ENCODE measurements around the gene FGG. TPM values are rescaled to one million over a fixed set of nuclear protein-coding genes. Genes with fewer than 3 reads are reported as not detected.

FGG gene
- total and polyA plus RNA-seq, 2 of the 8 experiments (the other 6 are each of a cell fraction or from before 2014, with no cell fraction given), result not detected

DNA sequence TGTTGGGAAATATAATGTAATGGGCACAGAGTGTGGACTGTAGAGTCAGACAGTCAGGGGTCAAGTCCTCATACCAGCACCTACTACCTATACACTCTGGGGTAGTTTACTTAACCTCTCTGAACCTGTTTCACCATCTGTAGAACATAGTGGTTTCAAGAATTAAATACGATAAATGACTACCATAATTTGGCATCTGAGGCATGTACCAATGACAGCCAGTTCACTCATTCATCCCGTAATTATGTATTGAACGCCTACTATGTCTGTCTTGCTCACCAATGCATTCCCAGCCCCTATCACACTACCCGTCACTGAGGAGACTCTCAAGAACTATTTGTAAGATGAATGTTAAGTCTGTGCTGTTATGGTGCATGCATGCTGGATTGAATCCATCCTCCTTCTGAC lies 51.6 kb downstream of the FGG start:
- no peaks in the 10 kb centered on the region for H4K20me1 ChIP-seq (replicated peaks in 1 of 2; ENCODE audit: control insufficient read depth in 1 of 2, insufficient read depth in 2 of 2, low read length in 2 of 2)
- H2AFZ ChIP-seq (ENCODE audit: low read length), result no peak overlapping the region
- no peak overlapping the region for H2BK120ac ChIP-seq (replicated peaks; ENCODE audit: low read depth, low read length)
- no peak for FAIRE-seq
- DNase-seq (ENCODE audit: low read depth in 1 of 2, low spot score in 2 of 2), result no peak
- H3K27ac ChIP-seq (ENCODE audit: low read depth, low read length), result no peak overlapping the region
- H3K18ac ChIP-seq (ENCODE audit: extremely low read depth, low read length), result no peak overlapping the region
- H3K23ac ChIP-seq (ENCODE audit: insufficient read length), result no peak overlapping the region
- no peak overlapping the region for H2BK5ac ChIP-seq (ENCODE audit: low read depth, low read length)
- H2BK15ac ChIP-seq (ENCODE audit: low read length), result no peak overlapping the region
- H3K79me2 ChIP-seq (ENCODE audit: control insufficient read depth in 1 of 2, insufficient read depth in 2 of 2, low read length in 2 of 2), result no peaks in the 10 kb centered on the region
- 94% methylated on average over 4 of the region's 4 CpGs; no CpG with 5 or more reads in 1 of the 2 experiments for WGBS, 2 experiments (ENCODE audit: extremely low coverage in 1 of 2, insufficient coverage in 1 of 2, insufficient read length in 1 of 2, insufficient replicate concordance in 2 of 2, low coverage in 1 of 2, low lambda C conversion rate in 2 of 2, missing lambda C conversion rate in 1 of 2)
- H4K91ac ChIP-seq (replicated peaks; ENCODE audit: insufficient read length, low read length), result no peak overlapping the region
- H3K9ac ChIP-seq (replicated peaks in 1 of 4; ENCODE audit: extremely low read depth in 1 of 4, low read depth in 3 of 4, low read length in 3 of 4), result no peak overlapping the region
- H3K4ac ChIP-seq (replicated peaks; ENCODE audit: insufficient read length, low read depth, low read length), result no peak overlapping the region
- no peaks in the 10 kb centered on the region for H3K27me3 ChIP-seq (replicated peaks in 1 of 4; ENCODE audit: control insufficient read depth in 3 of 4, extremely low read depth in 1 of 4, insufficient read depth in 3 of 4, low read length in 3 of 4)
- no peaks in the 10 kb centered on the region for H3K36me3 ChIP-seq (ENCODE audit: control insufficient read depth in 2 of 4, insufficient read depth in 4 of 4, low read length in 3 of 4)
- H2AK5ac ChIP-seq (ENCODE audit: low read depth, low read length), result no peak overlapping the region
- H3K9me3 ChIP-seq (ENCODE audit: insufficient read depth in 2 of 2, low read depth in 1 of 2, low read length in 1 of 2), result no peaks in the 10 kb centered on the region
- H3K4me1 ChIP-seq (replicated peaks in 1 of 4; ENCODE audit: control insufficient read depth in 3 of 4, insufficient read depth in 4 of 4, low read length in 3 of 4), result no peaks in the 10 kb centered on the region
- no peak overlapping the region for H3K4me3 ChIP-seq (ENCODE audit: extremely low read depth in 1 of 4, insufficient read depth in 2 of 4, low read depth in 3 of 4, low read length in 4 of 4)
- no peak overlapping the region for H3K4me2 ChIP-seq (ENCODE audit: insufficient read depth in 1 of 2, low read depth in 2 of 2, low read length in 2 of 2)
- no peak overlapping the region for H2BK20ac ChIP-seq (ENCODE audit: low read length)
- CTCF ChIA-PET (ENCODE audit: partially characterized antibody), result interaction anchor here (1.6 to 6.1 kb wide), 6 partner anchors 13 to 77 kb away, joined by 7 to 283 read pairs (median 14); partner anchors contain the start of gene FGG
- no peak overlapping the region for H4K5ac ChIP-seq (ENCODE audit: insufficient read length, low read depth, low read length)
- POLR2A ChIA-PET (ENCODE audit: partially characterized antibody), result no interaction called here
- H2BK12ac ChIP-seq (ENCODE audit: low read depth, low read length), result no peak overlapping the region
- H3K14ac ChIP-seq (ENCODE audit: insufficient read length), result no peak overlapping the region
- no peak overlapping the region for H4K8ac ChIP-seq (ENCODE audit: extremely low read depth, insufficient read depth, low read length)
- H3K23me2 ChIP-seq (ENCODE audit: low read depth, low read length), result no peaks in the 10 kb centered on the region
- no peak overlapping the region for H3K56ac ChIP-seq (replicated peaks; ENCODE audit: insufficient read length, low read depth, low read length)
- no peaks in the 10 kb centered on the region for H3K79me1 ChIP-seq (ENCODE audit: low read depth, low read length)
- no peak for TF ChIP-seq EZH2 (IDR thresholded peaks at IDR 0.05; ENCODE audit: low read depth, low read length, severe bottlenecking)
- no peak for TF ChIP-seq SAP30 (IDR thresholded peaks at IDR 0.05; ENCODE audit: insufficient read depth, insufficient replicate concordance, low read length)
- no peak for TF ChIP-seq ZNF274 (IDR thresholded peaks at IDR 0.05; ENCODE audit: borderline replicate concordance, extremely low read depth, low read length)
- TF ChIP-seq SUZ12 (IDR thresholded peaks at IDR 0.05; ENCODE audit: low read length), result no peak
- no peak for TF ChIP-seq TAF7 (optimal IDR thresholded peaks at IDR 0.05; ENCODE audit: borderline replicate concordance, low read depth, low read length)
- no peak for TF ChIP-seq KDM4A (IDR thresholded peaks at IDR 0.05; ENCODE audit: low read depth, low read length, severe bottlenecking)
- TF ChIP-seq RNF2 (IDR thresholded peaks at IDR 0.05; ENCODE audit: borderline replicate concordance, low read depth, low read length, missing control alignments, poor library complexity, severe bottlenecking), result no peak
- no peak for TF ChIP-seq TEAD4 (IDR thresholded peaks at IDR 0.05; ENCODE audit: low read depth, low read length)
- TF ChIP-seq CBX5 (IDR thresholded peaks at IDR 0.05; ENCODE audit: low read depth, low read length), result no peak
- TF ChIP-seq YY1 (IDR thresholded peaks at IDR 0.05; ENCODE audit: low read depth, low read length), result no peak
- TF ChIP-seq SIX5 (IDR thresholded peaks at IDR 0.05; ENCODE audit: low read depth, low read length), result no peak
- no peak for TF ChIP-seq SIN3A (conservative IDR thresholded peaks at IDR 0.05 in 1 of 2, IDR thresholded peaks at IDR 0.05 in 1 of 2; ENCODE audit: low read depth in 1 of 2, low read length in 2 of 2)
- TF ChIP-seq TCF12 (IDR thresholded peaks at IDR 0.05; ENCODE audit: low read depth, low read length), result no peak
- TF ChIP-seq SP1 (IDR thresholded peaks at IDR 0.05; ENCODE audit: low read depth, low read length), result no peak

Measured in H1 (cell line).